ENCODE results near the gene PAX1.

The PAX1 gene

DNA sequence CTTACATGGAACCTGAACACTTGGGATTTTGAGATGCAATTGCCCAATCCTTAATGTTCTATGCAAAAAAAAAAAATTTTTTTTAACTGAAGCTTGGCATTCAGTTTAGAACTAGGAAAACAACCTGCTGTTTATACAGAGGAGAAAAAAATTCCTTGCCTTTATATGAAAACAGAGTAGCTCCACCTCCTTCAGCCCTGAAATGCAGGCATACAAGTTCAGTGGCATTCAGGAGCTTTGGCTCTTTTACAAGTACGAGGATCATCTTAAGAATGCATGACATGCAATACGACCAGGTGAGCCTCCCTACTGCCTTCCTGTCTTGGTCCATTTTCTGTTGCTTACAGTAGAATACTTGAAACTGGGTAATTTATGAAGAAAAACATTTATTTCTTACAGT is 20.4 kb downstream of the PAX1 start:
- DNase-seq (ENCODE audit: low read depth in 1 of 2, low spot score in 1 of 2): no peak

DNA sequence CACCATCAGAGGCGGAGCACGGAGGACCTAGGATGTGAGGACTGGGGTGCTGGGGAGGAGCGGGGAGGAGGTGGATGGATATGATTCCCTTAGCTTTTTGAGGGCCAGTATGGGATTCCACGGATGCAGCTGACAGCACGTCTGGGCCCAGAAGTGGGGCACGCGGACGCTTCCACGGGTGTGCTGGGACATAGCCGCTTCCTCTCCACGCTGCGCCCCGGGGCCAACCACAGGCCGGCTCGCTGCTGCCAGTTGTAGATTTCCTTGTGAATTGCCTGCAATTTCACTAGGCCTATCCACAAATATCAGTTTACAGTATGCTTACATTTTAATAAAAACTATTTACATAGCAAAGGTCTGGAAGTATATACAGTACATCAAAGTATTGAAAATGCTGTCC is 23.9 kb downstream of the PAX1 start:
- no peak for DNase-seq (ENCODE audit: low read depth in 1 of 2, low spot score in 1 of 2)

DNA sequence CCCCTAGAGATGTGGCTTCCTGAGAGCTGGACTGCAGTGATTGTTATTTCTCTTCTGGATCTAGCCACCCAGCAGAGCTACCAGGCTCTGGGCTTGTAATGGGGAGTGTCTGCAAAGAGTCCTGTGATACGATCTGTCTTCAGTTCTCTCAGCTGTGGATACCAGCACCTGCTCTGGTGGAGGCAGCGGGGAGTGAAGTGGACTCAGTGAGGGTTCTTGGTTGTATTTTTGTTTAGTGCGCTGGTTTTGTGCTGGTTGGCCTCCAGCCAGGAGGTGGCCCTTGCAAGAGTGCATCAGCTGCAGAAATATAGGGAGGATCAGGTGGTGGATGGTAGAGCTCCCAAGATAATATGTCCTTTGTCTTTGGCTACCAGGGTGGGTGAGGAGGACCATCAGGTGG is 33.7 kb downstream of the PAX1 start:
- no peak for DNase-seq (ENCODE audit: low read depth in 1 of 2, low spot score in 1 of 2)

DNA sequence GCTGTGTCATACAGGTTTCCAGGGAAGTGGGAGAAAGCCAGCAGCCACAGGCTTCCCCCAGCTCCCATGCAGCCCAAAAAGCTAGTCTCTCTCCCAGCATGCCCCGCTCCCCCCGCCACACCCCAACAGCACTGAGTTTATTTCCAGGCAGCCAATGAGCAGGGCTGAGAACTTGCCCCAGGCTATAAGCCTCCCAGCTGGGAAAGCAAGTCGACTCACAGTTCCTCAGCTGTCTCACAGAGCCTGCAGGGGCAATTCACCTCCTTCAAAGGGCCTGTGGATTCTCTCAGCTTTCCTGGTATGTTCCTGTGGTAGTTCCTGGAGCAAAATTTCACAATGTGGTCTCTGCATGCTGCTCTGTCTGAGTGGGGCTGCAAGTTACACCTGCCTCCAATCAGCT is 34.2 kb downstream of the PAX1 start:
- no peak for DNase-seq (ENCODE audit: low read depth in 1 of 2, low spot score in 1 of 2)

DNA sequence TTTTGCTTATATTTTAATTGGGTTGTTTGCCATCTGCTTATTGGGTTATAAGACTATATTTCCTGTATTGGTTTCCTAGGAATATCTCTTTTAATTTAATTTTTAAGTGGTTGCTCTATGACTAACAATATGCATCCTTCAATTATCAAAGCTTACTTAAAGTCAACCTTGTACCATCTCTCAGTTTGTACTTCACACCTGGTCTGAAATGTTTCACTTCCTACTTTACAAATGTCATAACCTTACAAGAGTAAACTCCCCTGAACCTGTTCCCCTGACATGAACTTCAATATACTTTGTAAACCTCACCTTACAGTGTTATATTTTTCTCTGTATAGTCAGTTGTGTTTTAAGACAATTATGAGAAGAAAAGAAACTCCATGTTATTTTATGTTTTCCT is 35.8 kb downstream of the PAX1 start:
- DNase-seq (ENCODE audit: low read depth in 1 of 2, low spot score in 1 of 2): no peak

DNA sequence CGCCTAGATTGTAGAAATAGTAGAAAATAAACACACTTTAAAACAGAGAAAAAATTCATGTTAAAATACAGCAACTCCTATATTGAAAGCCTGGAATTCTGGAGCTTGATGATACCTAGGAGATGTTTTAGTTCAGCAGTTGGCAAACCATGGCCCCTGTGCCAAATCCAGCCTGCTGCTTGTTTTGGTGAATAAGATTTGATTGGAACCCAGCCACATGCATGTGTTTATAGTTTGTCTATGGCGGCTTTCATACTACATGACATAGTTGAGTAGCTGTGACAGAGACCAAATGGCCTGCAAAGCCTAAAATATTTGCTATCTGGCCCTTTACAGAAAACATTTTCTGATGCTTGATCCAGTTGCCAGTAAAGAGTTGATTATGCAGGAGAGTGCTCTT is 57.2 kb downstream of the PAX1 start:
- no peak for DNase-seq (ENCODE audit: low read depth in 1 of 2, low spot score in 1 of 2)

DNA sequence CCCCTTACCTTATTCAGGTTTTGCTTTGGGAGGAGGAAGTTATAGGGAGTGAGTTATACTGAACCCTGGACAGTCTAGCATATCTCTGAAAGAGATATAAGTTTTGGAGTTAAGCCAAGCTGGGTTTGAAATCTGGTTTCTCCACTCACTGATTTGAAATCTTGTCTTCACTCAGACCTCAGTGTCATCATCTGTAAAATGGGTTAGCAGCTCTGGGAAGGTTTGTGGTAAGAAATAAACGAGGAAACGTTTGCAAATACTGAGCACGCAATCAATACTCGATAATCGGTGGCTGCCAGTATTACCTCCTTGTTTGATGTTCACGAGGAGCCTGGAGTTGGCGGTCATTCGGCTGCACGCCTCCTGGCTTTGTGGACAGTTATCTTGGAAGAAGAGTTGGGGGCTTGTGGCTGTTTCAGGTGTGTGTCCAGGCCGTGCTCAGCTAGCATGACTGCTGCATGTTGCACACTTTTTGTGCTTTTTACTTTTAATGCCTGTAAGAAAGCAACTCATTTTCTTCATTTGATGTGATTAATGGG is 61.8 kb downstream of the PAX1 start:
- DNase-seq (ENCODE audit: low read depth in 1 of 2, low spot score in 1 of 2): no peak

DNA sequence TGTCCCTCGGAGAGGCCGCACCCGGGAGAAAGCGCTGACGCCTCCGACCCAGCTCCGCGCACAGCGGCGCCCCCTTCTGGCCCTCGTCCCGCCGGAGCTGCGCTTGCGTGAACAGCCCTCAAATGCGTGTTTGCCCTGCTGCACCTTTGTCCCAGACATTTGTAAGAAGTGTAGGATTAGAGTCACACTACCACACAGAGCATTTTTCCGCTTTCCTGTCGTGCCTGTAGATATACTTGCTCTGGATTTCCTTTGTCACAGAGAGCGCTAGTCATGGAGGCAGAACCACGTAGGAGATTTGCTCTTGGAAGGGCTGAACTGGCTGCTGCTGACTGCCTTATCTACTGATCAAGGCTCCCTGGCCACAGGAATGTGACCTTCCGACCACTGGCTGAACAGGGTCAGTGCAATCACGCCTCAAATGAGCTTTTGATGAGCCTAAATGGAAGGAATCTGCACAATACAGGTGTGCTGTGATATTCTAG is 62.3 kb downstream of the PAX1 start:
- no peak for DNase-seq (ENCODE audit: low read depth in 1 of 2, low spot score in 1 of 2)
